Liver (tissue), 9 donors: ENCODE results near the gene CDC16. TPM values are rescaled to one million over a fixed set of nuclear protein-coding genes. Genes with fewer than 3 reads are reported as not detected.

Experiments
- DNase-seq: peaks from one replicate; pipeline ENCODE4 v3.0.0-alpha.2; 2017; ENCODE audit warnings: low spot score
- H3K27ac ChIP-seq, 2 donors: one replicate each; pipeline ENCODE4 v1.7.0; 2013; ENCODE audit warnings: inconsistent platforms in 2 of 2, low read length in 2 of 2, control low read depth in 1 of 2, low read depth in 1 of 2, mild to moderate bottlenecking in 1 of 2
- H3K27me3 ChIP-seq, 4 donors: one replicate each; pipeline versions ENCODE4 v1.6.1 to v1.7.0; 2013; ENCODE audit warnings: low read length in 3 of 4, inconsistent platforms in 1 of 4, mild to moderate bottlenecking in 1 of 4, moderate library complexity in 1 of 4; ENCODE audit not compliant: control insufficient read depth in 4 of 4, insufficient read depth in 4 of 4
- H3K36me3 ChIP-seq, 4 donors: one replicate each; pipeline versions ENCODE4 v1.6.1 to v1.7.0; 2013; ENCODE audit warnings: low read length in 3 of 4, mild to moderate bottlenecking in 3 of 4, low read depth in 1 of 4, moderate library complexity in 1 of 4; ENCODE audit not compliant: control insufficient read depth in 4 of 4, insufficient read depth in 3 of 4
- H3K4me1 ChIP-seq, 4 donors: one replicate each; pipeline versions ENCODE4 v1.6.1 to v1.7.0; 2013; ENCODE audit warnings: low read length in 3 of 4, mild to moderate bottlenecking in 3 of 4, moderate library complexity in 1 of 4; ENCODE audit not compliant: control insufficient read depth in 4 of 4, insufficient read depth in 4 of 4
- H3K4me3 ChIP-seq, 3 donors: one replicate each; pipeline versions ENCODE4 v1.6.1 to v1.7.0; 2013; ENCODE audit warnings: low read length in 3 of 3, control low read depth in 1 of 3, low read depth in 1 of 3, mild to moderate bottlenecking in 1 of 3
- H3K9ac ChIP-seq, 2 donors: one replicate each; pipeline ENCODE4 v1.7.0; 2013; ENCODE audit warnings: low read length in 2 of 2, mild to moderate bottlenecking in 2 of 2, moderate library complexity in 2 of 2, control low read depth in 1 of 2, low read depth in 1 of 2
- H3K9me3 ChIP-seq, 4 donors: one replicate each; pipeline versions ENCODE4 v1.6.1 to v1.7.0; 2013; ENCODE audit warnings: low read length in 3 of 4; ENCODE audit not compliant: control insufficient read depth in 4 of 4
- ATF3 ChIP-seq: IDR thresholded peaks from 2 replicates; pipeline ENCODE4 v1.6.1; 2016; ENCODE audit warnings: antibody characterized with exemption
- EGR1 ChIP-seq, 2 donors: IDR thresholded peaks; 2 replicates each; pipeline ENCODE4 v1.6.1; 2016 to 2018; ENCODE audit warnings: antibody characterized with exemption in 2 of 2, low read depth in 2 of 2
- FOXA1 ChIP-seq: IDR thresholded peaks from 2 replicates; pipeline ENCODE4 v1.6.1; 2016; ENCODE audit warnings: antibody characterized with exemption
- GABPA ChIP-seq, 2 donors: IDR thresholded peaks in 1 of 2; conservative IDR thresholded peaks in 1 of 2; 2 replicates each; pipeline ENCODE4 v1.6.1; 2016; ENCODE audit warnings: antibody characterized with exemption in 2 of 2, mild to moderate bottlenecking in 1 of 2, moderate library complexity in 1 of 2
- HNF4A ChIP-seq, 2 donors: conservative IDR thresholded peaks; 2 replicates each; pipeline ENCODE4 v1.6.1; 2016; ENCODE audit warnings: antibody characterized with exemption in 2 of 2, mild to moderate bottlenecking in 2 of 2
- HNF4G ChIP-seq: IDR thresholded peaks from 2 replicates; pipeline ENCODE4 v1.6.1; 2016; ENCODE audit warnings: antibody characterized with exemption
- JUND ChIP-seq, 2 donors: IDR thresholded peaks; 2 replicates each; pipeline ENCODE4 v1.6.1; 2016; ENCODE audit warnings: antibody characterized with exemption in 2 of 2
- MAX ChIP-seq: IDR thresholded peaks from 2 replicates; pipeline ENCODE4 v1.6.1; 2016; ENCODE audit warnings: antibody characterized with exemption
- RAD21 ChIP-seq, 2 donors: IDR thresholded peaks; 2 replicates each; pipeline ENCODE4 v1.6.1; 2016; ENCODE audit warnings: antibody characterized with exemption in 2 of 2, mild to moderate bottlenecking in 2 of 2
- REST ChIP-seq: IDR thresholded peaks from 2 replicates; pipeline ENCODE4 v1.6.1; 2016; ENCODE audit warnings: antibody characterized with exemption, mild to moderate bottlenecking
- RXRA ChIP-seq, 2 donors: IDR thresholded peaks; 2 replicates each; pipeline ENCODE4 v1.6.1; 2017 to 2018; ENCODE audit warnings: antibody characterized with exemption in 2 of 2, mild to moderate bottlenecking in 1 of 2
- SP1 ChIP-seq: IDR thresholded peaks from 2 replicates; pipeline ENCODE4 v1.6.1; 2018; ENCODE audit warnings: antibody characterized with exemption, mild to moderate bottlenecking
- TAF1 ChIP-seq: conservative IDR thresholded peaks from 2 replicates; pipeline ENCODE4 v1.6.1; 2016; ENCODE audit warnings: antibody characterized with exemption, mild to moderate bottlenecking
- YY1 ChIP-seq: IDR thresholded peaks from 2 replicates; pipeline ENCODE4 v1.6.1; 2016; ENCODE audit warnings: antibody characterized with exemption, mild to moderate bottlenecking
- WGBS: extraction: QIAGEN DNeasy Blood & Tissue Kit; methylation state at CpG from one replicate; pipeline ENCODE4 v1.1.7; 2013; 5-methylcytosine and 5-hydroxymethylcytosine counted together
- polyA plus RNA-seq, 2 donors: library from polyadenylated mRNA; stranded (reverse) in 1 of 2; unstranded in 1 of 2; fragments of 200-250 nt in 1 of 2; fragments of >200 nt in 1 of 2; fragmentation: Nextera tagmentation in 1 of 2; extraction: Ambion mirVana in 1 of 2; gene quantifications; one replicate each; pipeline versions ENCODE4 v1.2.1 to v1.2.3, GENCODE V29; 2013 to 2015
- total RNA-seq, 2 donors: library from RNA; depleted of rRNA; stranded (reverse); fragments of >200 nt; gene quantifications; one replicate each; pipeline ENCODE4 v1.2.3, GENCODE V29; 2014
- donor health status: healthy.
- donor health status: healthy.
- donor health status: healthy.
- donor health status: healthy.
- donor health status: healthy.

The CDC16 gene
- total and polyA plus RNA-seq, 4 donors: 23.0 to 38.7 (median 30.8) TPM

GRCh38 chr13:114283576-114283975 is 48.9 kb downstream of the CDC16 start:
- Histone ChIP-seq H3K27me3 (no peaks in the 10 kb centered on the region), H3K36me3 (peaks cover 4 to 17% (median 15%) of the 10 kb centered on the region in 4 donors), H3K4me1 (peaks cover 3 to 18% (median 12%) of the 10 kb centered on the region in 4 donors), H3K4me3 (no peak overlapping the region), H3K27ac (no peak overlapping the region), H3K9me3 (no peaks in the 10 kb centered on the region), H3K9ac (no peak overlapping the region)
- 83% methylated on average over 3 of the region's 3 CpGs for WGBS
- TF ChIP-seq RAD21 (IDR thresholded peaks at IDR 0.05): no peak
- no peak for TF ChIP-seq FOXA1
- no peak for TF ChIP-seq REST
- no peak for TF ChIP-seq SP1
- no peak for TF ChIP-seq YY1
- no peak for TF ChIP-seq ATF3
- no peak for TF ChIP-seq HNF4A (conservative IDR thresholded peaks at IDR 0.05)
- no peak for TF ChIP-seq MAX
- TF ChIP-seq RXRA (IDR thresholded peaks at IDR 0.05): no peak
- DNase-seq: no peak

- H3K36me3 ChIP-seq: peaks cover 4 to 20% (median 18%) of the 10 kb centered on the region in 4 donors
- H3K4me1 ChIP-seq: peaks cover 3 to 18% (median 12%) of the 10 kb centered on the region in 4 donors
- no peak for DNase-seq
- no peak for TF ChIP-seq ATF3
- no peak for TF ChIP-seq TAF1
- TF ChIP-seq HNF4G: no peak
- TF ChIP-seq GABPA (IDR thresholded peaks at IDR 0.05 in 1 of 2, conservative IDR thresholded peaks at IDR 0.05 in 1 of 2): no peak
- TF ChIP-seq EGR1 (IDR thresholded peaks at IDR 0.05; ENCODE audit: low read depth in 2 of 2): no peak
- TF ChIP-seq RAD21 (IDR thresholded peaks at IDR 0.05): no peak
- H3K9me3 ChIP-seq: no peaks in the 10 kb centered on the region
- no peaks in the 10 kb centered on the region for H3K27me3 ChIP-seq
- WGBS: 98% methylated on average over 8 of the region's 8 CpGs
- H3K9ac ChIP-seq: no peak overlapping the region
- H3K27ac ChIP-seq: no peak overlapping the region
- no peak overlapping the region for H3K4me3 ChIP-seq
Observed at GRCh38 chr13:114284680-114285079, 50.0 kb downstream of the CDC16 start.

- DNase-seq: no peak
- peaks cover 3 to 16% (median 11%) of the 10 kb centered on the region in 4 donors for H3K4me1 ChIP-seq
- WGBS: 92% methylated on average over 4 of the region's 4 CpGs
- H3K27ac ChIP-seq: no peak overlapping the region
- TF ChIP-seq EGR1 (IDR thresholded peaks at IDR 0.05; ENCODE audit: low read depth in 2 of 2) (no peak), MAX (no peak), TAF1 (no peak), RAD21 (IDR thresholded peaks at IDR 0.05) (no peak), JUND (IDR thresholded peaks at IDR 0.05) (no peak), HNF4A (conservative IDR thresholded peaks at IDR 0.05) (no peak), YY1 (no peak), ATF3 (no peak)
- no peak overlapping the region for H3K9ac ChIP-seq
- H3K4me3 ChIP-seq: no peak overlapping the region
- no peaks in the 10 kb centered on the region for H3K27me3 ChIP-seq
- peaks cover 4 to 22% (median 18%) of the 10 kb centered on the region in 4 donors for H3K36me3 ChIP-seq
- no peaks in the 10 kb centered on the region for H3K9me3 ChIP-seq
Observed at GRCh38 chr13:114285166-114285808, 50.6 kb downstream of the CDC16 start.
